H9 (cell line): ENCODE results near the gene AKT3. TPM values are rescaled to one million over a fixed set of nuclear protein-coding genes. Genes with fewer than 3 reads are reported as not detected.

ENCODE experiments used
- DNase-seq: peaks from one replicate; pipeline ENCODE4 v3.0.0-alpha.2; 2017
- H2AFZ ChIP-seq: one replicate; pipeline ENCODE4 v1.6.1; 2013; ENCODE audit warnings: mild to moderate bottlenecking, low read length, control low read depth, moderate library complexity
- H2AK5ac ChIP-seq: 2 replicates; pipeline ENCODE4 v1.6.1; 2013; ENCODE audit warnings: low read length, control low read depth, mixed read lengths; ENCODE audit not compliant: insufficient read length
- H2BK120ac ChIP-seq: one replicate; pipeline ENCODE4 v1.6.1; 2013; ENCODE audit warnings: low read depth, mild to moderate bottlenecking, low read length, control low read depth, inconsistent platforms; ENCODE audit not compliant: poor library complexity, severe bottlenecking
- H2BK12ac ChIP-seq: 2 replicates; pipeline ENCODE4 v1.6.1; 2013; ENCODE audit warnings: low read length, control low read depth, mixed read lengths, low read depth; ENCODE audit not compliant: insufficient read length
- H2BK15ac ChIP-seq: 2 replicates; pipeline ENCODE4 v1.6.1; 2013; ENCODE audit warnings: low read depth, low read length, control low read depth
- H2BK20ac ChIP-seq: one replicate; pipeline ENCODE4 v1.6.1; 2013; ENCODE audit warnings: low read depth, mild to moderate bottlenecking, low read length, control low read depth, inconsistent platforms; ENCODE audit not compliant: poor library complexity, severe bottlenecking
- H2BK5ac ChIP-seq: 2 replicates; pipeline ENCODE4 v1.6.1; 2013; ENCODE audit warnings: low read length, control low read depth, mixed read lengths; ENCODE audit not compliant: insufficient read length
- H3K14ac ChIP-seq: 2 replicates; pipeline ENCODE4 v1.6.1; 2013; ENCODE audit warnings: low read length, control low read depth; ENCODE audit not compliant: insufficient read depth
- H3K18ac ChIP-seq: 2 replicates; pipeline ENCODE4 v1.6.1; 2013; ENCODE audit warnings: low read depth, mild to moderate bottlenecking, mixed read lengths, low read length, control low read depth; ENCODE audit not compliant: insufficient read length
- H3K23ac ChIP-seq: 2 replicates; pipeline ENCODE4 v1.6.1; 2013; ENCODE audit warnings: low read length, control low read depth, mixed read lengths, low read depth; ENCODE audit not compliant: insufficient read length
- H3K23me2 ChIP-seq: 2 replicates; pipeline ENCODE4 v1.6.1; 2013; ENCODE audit warnings: low read depth, mild to moderate bottlenecking, mixed read lengths, low read length, control low read depth; ENCODE audit not compliant: insufficient read length, poor library complexity, severe bottlenecking
- H3K27ac ChIP-seq: 2 replicates; pipeline ENCODE4 v1.5.1; 2013; ENCODE audit warnings: low read length, control low read depth, mixed read lengths, low read depth; ENCODE audit not compliant: insufficient read length
- H3K27me3 ChIP-seq: 2 replicates; pipeline ENCODE4 v1.6.1; 2013; ENCODE audit warnings: low read length, control low read depth, inconsistent platforms; ENCODE audit not compliant: insufficient read depth
- H3K4ac ChIP-seq: 2 replicates; pipeline ENCODE4 v1.6.1; 2013; ENCODE audit warnings: low read depth, mild to moderate bottlenecking, control low read depth, inconsistent platforms, low read length, moderate library complexity
- H3K4me1 ChIP-seq: 2 replicates; pipeline ENCODE4 v1.6.1; 2013; ENCODE audit warnings: low read length, control low read depth, inconsistent platforms; ENCODE audit not compliant: insufficient read depth
- H3K4me2 ChIP-seq: 2 replicates; pipeline ENCODE4 v1.6.1; 2013; ENCODE audit warnings: low read length, control low read depth, mixed read lengths; ENCODE audit not compliant: insufficient read length, insufficient read depth
- H3K56ac ChIP-seq: 2 replicates; pipeline ENCODE4 v1.6.1; 2013; ENCODE audit warnings: low read depth, mild to moderate bottlenecking, mixed read lengths, low read length, control low read depth; ENCODE audit not compliant: insufficient read length
- H3K79me1 ChIP-seq: 2 replicates; pipeline ENCODE4 v1.6.1; 2013; ENCODE audit warnings: low read depth, mild to moderate bottlenecking, moderate library complexity, low read length, control low read depth, inconsistent platforms; ENCODE audit not compliant: insufficient read depth, poor library complexity, severe bottlenecking
- H3K79me2 ChIP-seq: 2 replicates; pipeline ENCODE4 v1.6.1; 2013; ENCODE audit warnings: low read length, control low read depth, inconsistent platforms; ENCODE audit not compliant: insufficient read depth
- H3K9ac ChIP-seq: 2 replicates; pipeline ENCODE4 v1.6.1; 2013; ENCODE audit warnings: low read length, control low read depth, mixed read lengths; ENCODE audit not compliant: insufficient read length; ENCODE audit errors: extremely low read depth
- H3K9me3 ChIP-seq: one replicate; pipeline ENCODE4 v1.6.1; 2013; ENCODE audit warnings: low read depth, low read length, inconsistent platforms; ENCODE audit not compliant: control insufficient read depth
- H3T11ph ChIP-seq: one replicate; pipeline ENCODE4 v1.6.1; 2013; ENCODE audit warnings: mild to moderate bottlenecking, low read length, control low read depth, inconsistent platforms
- H4K20me1 ChIP-seq: one replicate; pipeline ENCODE4 v1.6.1; 2013; ENCODE audit not compliant: control insufficient read depth, insufficient read length, insufficient read depth
- H4K5ac ChIP-seq: 2 replicates; pipeline ENCODE4 v1.6.1; 2013; ENCODE audit warnings: low read depth, mild to moderate bottlenecking, mixed read lengths, low read length, control low read depth; ENCODE audit not compliant: insufficient read length
- H4K8ac ChIP-seq: replicated peaks from 2 replicates; pipeline ENCODE4 v1.6.1; 2013; ENCODE audit warnings: low read length, control low read depth, mixed read lengths, low read depth; ENCODE audit not compliant: insufficient read length
- H4K91ac ChIP-seq: 2 replicates; pipeline ENCODE4 v1.6.1; 2013; ENCODE audit warnings: low read depth, mild to moderate bottlenecking, moderate library complexity, mixed read lengths, low read length, control low read depth; ENCODE audit not compliant: insufficient read length
- H3K27ac Mint-ChIP-seq, 3 experiments: 2 replicates in 2 of 3; 3 replicates in 1 of 3; pipeline ENCODE4 v1.8.0; 2020 to 2021; ENCODE audit warnings: mixed read lengths in 3 of 3, mild to moderate bottlenecking in 1 of 3, moderate library complexity in 1 of 3
- H3K27me3 Mint-ChIP-seq: 2 replicates; pipeline ENCODE4 v1.8.0; 2021; ENCODE audit warnings: low read depth, mild to moderate bottlenecking, moderate library complexity, mixed read lengths
- H3K36me3 Mint-ChIP-seq, 3 experiments: 2 replicates in 2 of 3; 3 replicates in 1 of 3; pipeline ENCODE4 v1.8.0; 2020 to 2021; ENCODE audit warnings: low read depth in 3 of 3, mixed read lengths in 3 of 3; ENCODE audit not compliant: insufficient read depth in 1 of 3
- H3K4me1 Mint-ChIP-seq, 2 experiments: 2 replicates each; pipeline ENCODE4 v1.8.0; 2020; ENCODE audit warnings: mixed read lengths in 2 of 2
- H3K4me3 Mint-ChIP-seq, 2 experiments: 2 replicates in 1 of 2; 3 replicates in 1 of 2; pipeline ENCODE4 v1.8.0; 2020 to 2021; ENCODE audit warnings: mild to moderate bottlenecking in 2 of 2, mixed read lengths in 2 of 2, moderate library complexity in 1 of 2
- H3K9me3 Mint-ChIP-seq, 2 experiments: 2 replicates in 1 of 2; 3 replicates in 1 of 2; pipeline ENCODE4 v1.8.0; 2020; ENCODE audit warnings: mild to moderate bottlenecking in 2 of 2, mixed read lengths in 2 of 2, moderate library complexity in 1 of 2
- WGBS: extraction: QIAGEN DNeasy Blood & Tissue Kit; methylation state at CpG from one replicate; pipeline ENCODE4 v1.1.7; 2013; ENCODE audit warnings: missing lambda C conversion rate, low lambda C conversion rate, mixed read lengths; ENCODE audit not compliant: insufficient read length; ENCODE audit errors: extremely low coverage; 5-methylcytosine and 5-hydroxymethylcytosine counted together
- total RNA-seq: library from RNA; stranded (reverse); gene quantifications from 2 replicates; pipeline ENCODE4 v1.2.1, GENCODE V29; 2021
- TF ChIP-seq, protein P1 (sequence below): fragments of 200-600 bp; sonication (generic); conservative IDR thresholded peaks from 3 replicates; pipeline ENCODE4 v1.8.0; 2021; ENCODE audit warnings: antibody characterized with exemption, mild to moderate bottlenecking

AKT3 gene
- total RNA-seq, 1 experiment from 2014 or later = 27.8 TPM

DNA sequence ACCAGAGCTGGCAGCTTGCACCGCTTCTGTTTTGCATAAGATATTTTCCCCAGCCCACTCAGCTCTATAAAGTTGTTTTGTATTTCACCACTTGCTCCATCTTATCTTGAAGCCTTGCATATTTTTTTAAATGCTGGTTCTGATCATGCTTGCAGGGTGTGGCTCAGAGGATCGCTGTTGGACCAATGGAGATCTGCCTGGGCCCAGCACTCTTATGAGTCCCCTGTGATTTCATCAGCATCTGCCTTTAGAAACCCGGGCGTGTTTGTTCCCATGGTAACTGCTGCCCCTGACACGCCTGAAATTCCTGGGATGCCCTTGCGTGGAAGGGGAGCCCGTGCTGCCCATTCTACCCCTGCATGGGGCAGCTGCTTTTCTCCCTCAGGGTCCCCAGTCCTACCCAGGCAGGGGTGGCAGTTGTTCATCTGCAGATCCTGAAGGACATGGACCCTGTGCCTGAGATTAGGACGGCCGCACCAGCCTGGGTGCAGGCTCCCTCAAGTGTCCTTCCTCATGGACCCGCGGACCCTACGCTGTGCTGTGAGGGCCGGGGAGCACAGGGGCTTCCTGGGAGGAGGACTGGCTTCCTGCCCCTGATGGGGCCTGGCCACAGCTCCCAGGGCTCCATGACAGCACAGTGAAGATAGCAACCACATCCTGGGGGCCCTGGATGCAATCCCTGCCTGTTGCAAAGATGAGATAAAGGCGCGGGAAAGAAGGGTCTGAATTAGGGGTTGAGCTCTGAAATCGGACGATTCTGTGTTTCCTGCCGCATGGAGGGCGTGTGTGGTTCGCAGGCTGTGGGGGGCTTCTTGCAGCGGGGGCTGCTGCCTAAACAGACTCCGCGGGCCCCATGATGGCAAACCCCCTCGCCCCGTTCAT, 367.7 kb downstream of the AKT3 start:
- no peaks in the 10 kb centered on the region for H3K9me3 ChIP-seq
- Mint-ChIP-seq H3K36me3 (peaks cover 3 to 5% (median 3%) of the 10 kb centered on the region in 3 experiments; a peak in 4 of 7 replicates), H3K4me1 (peaks cover 28 to 29% of the 10 kb centered on the region in 2 experiments), H3K4me3 (peak overlapping the region; percentile 73 to 78), H3K27ac (peak overlapping the region in 1 of 3 experiments; percentile 92; a peak in 3 of 7 replicates), H3K9me3 (peaks cover 0 to 4% of the 10 kb centered on the region in 2 experiments; a peak in 3 of 5 replicates), H3K27me3 (peaks cover 14% of the 10 kb centered on the region)
- WGBS = no CpG with 5 or more reads among the region's 25 CpGs
- no peak overlapping the region for H3T11ph ChIP-seq
- no peak overlapping the region for H3K23ac ChIP-seq
- H3K56ac ChIP-seq = no peak overlapping the region
- H3K4me2 ChIP-seq = peak overlapping the region; percentile 79
- no peak overlapping the region; the same call in 1 of the 2 replicates for H3K4ac ChIP-seq
- no peaks in the 10 kb centered on the region for H3K79me1 ChIP-seq
- H4K8ac ChIP-seq = no peak overlapping the region
- H2BK120ac ChIP-seq = peak overlapping the region; percentile 0
- no peak overlapping the region for H3K27ac ChIP-seq
- H3K4me1 ChIP-seq = no peaks in the 10 kb centered on the region; the same call in 1 of the 2 replicates
- no peaks in the 10 kb centered on the region for H4K20me1 ChIP-seq
- H3K18ac ChIP-seq = peak overlapping the region; percentile 47
- H3K9ac ChIP-seq = no peak overlapping the region
- peak overlapping the region; percentile 1 for H2BK20ac ChIP-seq
- H4K91ac ChIP-seq = peak overlapping the region; percentile 60
- H2BK5ac ChIP-seq = no peak overlapping the region
- peak; percentile 69 for DNase-seq
- H3K27me3 ChIP-seq = no peaks in the 10 kb centered on the region; the same call in 1 of the 2 replicates
- H3K79me2 ChIP-seq = no peaks in the 10 kb centered on the region
- no peak overlapping the region for H2BK15ac ChIP-seq
- peak overlapping the region; percentile 80; the same call in 1 of the 2 replicates for H3K14ac ChIP-seq
- peaks cover 11% of the 10 kb centered on the region for H3K23me2 ChIP-seq
- peak overlapping the region; percentile 85 for H2BK12ac ChIP-seq
- H2AFZ ChIP-seq = no peak overlapping the region
- no peak overlapping the region for H4K5ac ChIP-seq
- H2AK5ac ChIP-seq = peak overlapping the region; percentile 9
- TF ChIP-seq, protein P1, sequence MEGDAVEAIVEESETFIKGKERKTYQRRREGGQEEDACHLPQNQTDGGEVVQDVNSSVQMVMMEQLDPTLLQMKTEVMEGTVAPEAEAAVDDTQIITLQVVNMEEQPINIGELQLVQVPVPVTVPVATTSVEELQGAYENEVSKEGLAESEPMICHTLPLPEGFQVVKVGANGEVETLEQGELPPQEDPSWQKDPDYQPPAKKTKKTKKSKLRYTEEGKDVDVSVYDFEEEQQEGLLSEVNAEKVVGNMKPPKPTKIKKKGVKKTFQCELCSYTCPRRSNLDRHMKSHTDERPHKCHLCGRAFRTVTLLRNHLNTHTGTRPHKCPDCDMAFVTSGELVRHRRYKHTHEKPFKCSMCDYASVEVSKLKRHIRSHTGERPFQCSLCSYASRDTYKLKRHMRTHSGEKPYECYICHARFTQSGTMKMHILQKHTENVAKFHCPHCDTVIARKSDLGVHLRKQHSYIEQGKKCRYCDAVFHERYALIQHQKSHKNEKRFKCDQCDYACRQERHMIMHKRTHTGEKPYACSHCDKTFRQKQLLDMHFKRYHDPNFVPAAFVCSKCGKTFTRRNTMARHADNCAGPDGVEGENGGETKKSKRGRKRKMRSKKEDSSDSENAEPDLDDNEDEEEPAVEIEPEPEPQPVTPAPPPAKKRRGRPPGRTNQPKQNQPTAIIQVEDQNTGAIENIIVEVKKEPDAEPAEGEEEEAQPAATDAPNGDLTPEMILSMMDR = no peak
